Daoy (cell line): ENCODE measurements around the gene AGO4. TPM values are rescaled to one million over a fixed set of nuclear protein-coding genes. Genes with fewer than 3 reads are reported as not detected.
A peak's percentile ranks its signal among the peaks of the same experiment; 100 is the strongest.
"Not testable (repeated sequence)": the region's sequence is repeated elsewhere in the genome, so short reads cannot be mapped to it uniquely, and the experiment has no call there.

Experiments used
- DNase-seq: peaks from one replicate; pipeline ENCODE4 v3.0.0-alpha.2; 2015; ENCODE audit warnings: low read depth
- total RNA-seq: library from RNA; depleted of rRNA; stranded (reverse); fragments of >200 nt; shearing (Covaris generic); gene quantifications from 2 replicates; pipeline ENCODE4 v1.2.3, GENCODE V29; 2014

Gene AGO4
- total RNA-seq, 1 experiment from 2014 or later, result 4.9 TPM

- DNase-seq, result peak; percentile 12
Observed at GRCh38 chr1:35810096-35810881, 2.5 kb downstream of the AGO4 start.

GRCh38 chr1:35812754-35813153, 4.9 kb downstream of the AGO4 start:
- DNase-seq, result not testable (repeated sequence)

- DNase-seq, result no peak
Observed at GRCh38 chr1:35825255-35825654, 17.4 kb downstream of the AGO4 start.

- no peak for DNase-seq
Observed at GRCh38 chr1:35832276-35832905, 24.6 kb downstream of the AGO4 start.

GRCh38 chr1:35833395-35833794, 25.6 kb downstream of the AGO4 start:
- DNase-seq, result no peak

- DNase-seq, result no peak
Observed at GRCh38 chr1:35834218-35834617, 26.4 kb downstream of the AGO4 start.

- DNase-seq, result no peak
Observed at GRCh38 chr1:35835398-35835797, 27.6 kb downstream of the AGO4 start.

- DNase-seq, result no peak
Observed at GRCh38 chr1:35836734-35837133, 28.9 kb downstream of the AGO4 start.

- no peak for DNase-seq
Observed at GRCh38 chr1:35838693-35839245, 31.0 kb downstream of the AGO4 start.

- DNase-seq, result no peak
Observed at GRCh38 chr1:35844826-35845225, 37.0 kb downstream of the AGO4 start.

- DNase-seq, result peak; percentile 6
Observed at GRCh38 chr1:35845766-35846165, 38.0 kb downstream of the AGO4 start.

- DNase-seq, result no peak
Observed at GRCh38 chr1:35847935-35848565, 40.2 kb downstream of the AGO4 start.

- DNase-seq, result no peak
Observed at GRCh38 chr1:35850051-35850450, 42.2 kb downstream of the AGO4 start.

GRCh38 chr1:35850716-35851115, 42.9 kb downstream of the AGO4 start:
- DNase-seq, result no peak

GRCh38 chr1:35851132-35851869, 43.5 kb downstream of the AGO4 start:
- DNase-seq, result no peak

GRCh38 chr1:35852241-35852640, 44.4 kb downstream of the AGO4 start:
- DNase-seq, result no peak

GRCh38 chr1:35854989-35855700, 47.3 kb downstream of the AGO4 start:
- DNase-seq, result no peak

- DNase-seq, result no peak
Observed at GRCh38 chr1:35856964-35857363, 49.1 kb downstream of the AGO4 start.

- no peak for DNase-seq
Observed at GRCh38 chr1:35857830-35858229, 50.0 kb downstream of the AGO4 start.

GRCh38 chr1:35860696-35861095, 52.9 kb downstream of the AGO4 start:
- no peak for DNase-seq

GRCh38 chr1:35863136-35863535, 55.3 kb downstream of the AGO4 start:
- no peak for DNase-seq
